Measurements from ENCODE around the gene GNA12.

Gene GNA12

DNA sequence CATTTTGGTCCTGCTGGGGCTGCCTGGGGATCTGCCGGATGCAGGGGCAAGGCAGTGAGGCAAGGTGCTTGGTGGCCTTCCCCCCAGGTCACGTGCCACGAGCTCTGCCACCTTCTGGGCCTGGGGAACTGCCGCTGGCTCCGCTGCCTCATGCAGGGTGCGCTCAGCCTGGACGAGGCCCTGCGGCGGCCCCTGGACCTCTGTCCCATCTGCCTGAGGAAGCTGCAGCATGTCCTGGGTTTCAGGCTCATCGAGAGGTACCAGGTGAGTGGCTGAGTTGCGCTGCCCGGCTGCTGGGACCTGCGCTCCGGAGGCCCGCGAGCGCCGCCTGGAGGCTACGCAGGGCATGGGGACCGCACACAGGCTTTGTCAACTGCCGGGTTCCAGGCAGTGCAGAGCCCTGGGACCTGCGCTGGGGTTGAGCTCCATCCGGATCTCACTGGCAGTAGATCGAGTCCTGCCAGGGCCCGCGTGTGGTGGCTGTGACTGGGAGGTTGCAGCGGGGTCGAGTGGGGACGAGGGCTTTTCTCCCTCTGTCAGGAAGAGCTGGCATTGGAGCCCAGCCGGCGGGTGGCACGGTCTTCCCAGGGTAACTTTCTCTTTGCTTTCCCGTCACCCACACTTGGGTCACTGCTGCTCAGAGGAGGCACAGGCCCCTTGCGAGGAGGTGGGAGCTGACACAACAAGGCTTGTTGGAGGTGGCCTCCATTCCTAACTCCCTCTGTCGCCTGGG, 134.4 kb downstream of the GNA12 start:
- H3K4me3 ChIP-seq (replicated peaks; ENCODE audit: insufficient read depth, low read length), result no peak overlapping the region
- no peaks in the 10 kb centered on the region for H3K27me3 ChIP-seq (ENCODE audit: insufficient read depth, poor library complexity, severe bottlenecking)
- DNase-seq (ENCODE audit: low read depth in 1 of 2, low spot score in 1 of 2), result peak; percentile 72 to 77

DNA sequence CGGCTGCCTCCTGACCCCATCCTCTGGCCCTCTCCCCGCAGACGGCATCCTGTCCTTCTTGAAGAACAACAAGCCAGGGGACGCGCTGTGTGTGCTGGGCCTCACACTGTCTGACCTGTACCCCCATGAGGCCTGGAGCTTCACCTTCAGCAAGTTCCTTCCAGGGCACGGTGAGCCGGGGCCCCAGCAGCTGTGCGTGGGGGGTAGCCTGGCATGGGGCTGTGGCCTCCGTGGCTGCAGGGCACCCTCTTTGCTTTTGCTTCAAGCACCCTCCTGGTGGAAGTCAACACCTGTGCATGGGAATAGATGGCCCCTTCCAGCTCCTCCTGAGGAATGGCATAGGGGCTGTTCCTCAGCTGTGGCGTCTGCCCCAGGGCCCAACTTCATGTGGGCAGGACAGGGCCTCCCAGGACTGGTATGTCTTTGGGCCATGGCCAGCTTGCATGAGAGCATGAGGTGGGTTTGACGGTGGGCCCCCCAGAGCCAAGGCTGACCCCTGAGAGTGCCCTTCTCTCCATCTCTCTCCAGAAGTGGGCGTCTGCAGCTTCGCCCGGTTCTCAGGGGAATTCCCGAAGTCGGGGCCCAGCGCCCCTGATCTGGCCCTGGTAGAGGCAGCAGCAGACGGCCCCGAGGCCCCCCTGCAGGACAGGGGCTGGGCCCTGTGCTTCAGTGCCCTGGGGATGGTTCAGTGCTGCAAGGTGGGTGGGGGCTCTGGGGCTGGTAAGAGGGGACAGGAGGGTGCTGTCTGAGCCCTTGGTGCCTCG, 135.4 kb downstream of the GNA12 start:
- no peak overlapping the region for H3K4me3 ChIP-seq (replicated peaks; ENCODE audit: insufficient read depth, low read length)
- DNase-seq (ENCODE audit: low read depth in 1 of 2, low spot score in 1 of 2), result no peak
- H3K27ac ChIP-seq (replicated peaks), result no peak overlapping the region
- TF ChIP-seq, protein P1, sequence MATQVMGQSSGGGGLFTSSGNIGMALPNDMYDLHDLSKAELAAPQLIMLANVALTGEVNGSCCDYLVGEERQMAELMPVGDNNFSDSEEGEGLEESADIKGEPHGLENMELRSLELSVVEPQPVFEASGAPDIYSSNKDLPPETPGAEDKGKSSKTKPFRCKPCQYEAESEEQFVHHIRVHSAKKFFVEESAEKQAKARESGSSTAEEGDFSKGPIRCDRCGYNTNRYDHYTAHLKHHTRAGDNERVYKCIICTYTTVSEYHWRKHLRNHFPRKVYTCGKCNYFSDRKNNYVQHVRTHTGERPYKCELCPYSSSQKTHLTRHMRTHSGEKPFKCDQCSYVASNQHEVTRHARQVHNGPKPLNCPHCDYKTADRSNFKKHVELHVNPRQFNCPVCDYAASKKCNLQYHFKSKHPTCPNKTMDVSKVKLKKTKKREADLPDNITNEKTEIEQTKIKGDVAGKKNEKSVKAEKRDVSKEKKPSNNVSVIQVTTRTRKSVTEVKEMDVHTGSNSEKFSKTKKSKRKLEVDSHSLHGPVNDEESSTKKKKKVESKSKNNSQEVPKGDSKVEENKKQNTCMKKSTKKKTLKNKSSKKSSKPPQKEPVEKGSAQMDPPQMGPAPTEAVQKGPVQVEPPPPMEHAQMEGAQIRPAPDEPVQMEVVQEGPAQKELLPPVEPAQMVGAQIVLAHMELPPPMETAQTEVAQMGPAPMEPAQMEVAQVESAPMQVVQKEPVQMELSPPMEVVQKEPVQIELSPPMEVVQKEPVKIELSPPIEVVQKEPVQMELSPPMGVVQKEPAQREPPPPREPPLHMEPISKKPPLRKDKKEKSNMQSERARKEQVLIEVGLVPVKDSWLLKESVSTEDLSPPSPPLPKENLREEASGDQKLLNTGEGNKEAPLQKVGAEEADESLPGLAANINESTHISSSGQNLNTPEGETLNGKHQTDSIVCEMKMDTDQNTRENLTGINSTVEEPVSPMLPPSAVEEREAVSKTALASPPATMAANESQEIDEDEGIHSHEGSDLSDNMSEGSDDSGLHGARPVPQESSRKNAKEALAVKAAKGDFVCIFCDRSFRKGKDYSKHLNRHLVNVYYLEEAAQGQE (IDR thresholded peaks at IDR 0.05; ENCODE audit: insufficient replicate concordance, low read depth), result no peak
- no peak for TF ChIP-seq GABPA (IDR thresholded peaks at IDR 0.05; ENCODE audit: low read depth)
- TF ChIP-seq POLR2AphosphoS5 (IDR thresholded peaks at IDR 0.05; ENCODE audit: low read depth), result no peak
- TF ChIP-seq, protein P2, sequence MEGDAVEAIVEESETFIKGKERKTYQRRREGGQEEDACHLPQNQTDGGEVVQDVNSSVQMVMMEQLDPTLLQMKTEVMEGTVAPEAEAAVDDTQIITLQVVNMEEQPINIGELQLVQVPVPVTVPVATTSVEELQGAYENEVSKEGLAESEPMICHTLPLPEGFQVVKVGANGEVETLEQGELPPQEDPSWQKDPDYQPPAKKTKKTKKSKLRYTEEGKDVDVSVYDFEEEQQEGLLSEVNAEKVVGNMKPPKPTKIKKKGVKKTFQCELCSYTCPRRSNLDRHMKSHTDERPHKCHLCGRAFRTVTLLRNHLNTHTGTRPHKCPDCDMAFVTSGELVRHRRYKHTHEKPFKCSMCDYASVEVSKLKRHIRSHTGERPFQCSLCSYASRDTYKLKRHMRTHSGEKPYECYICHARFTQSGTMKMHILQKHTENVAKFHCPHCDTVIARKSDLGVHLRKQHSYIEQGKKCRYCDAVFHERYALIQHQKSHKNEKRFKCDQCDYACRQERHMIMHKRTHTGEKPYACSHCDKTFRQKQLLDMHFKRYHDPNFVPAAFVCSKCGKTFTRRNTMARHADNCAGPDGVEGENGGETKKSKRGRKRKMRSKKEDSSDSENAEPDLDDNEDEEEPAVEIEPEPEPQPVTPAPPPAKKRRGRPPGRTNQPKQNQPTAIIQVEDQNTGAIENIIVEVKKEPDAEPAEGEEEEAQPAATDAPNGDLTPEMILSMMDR (IDR thresholded peaks at IDR 0.05; ENCODE audit: insufficient read depth, low read length), result no peak
- no peaks in the 10 kb centered on the region for H3K27me3 ChIP-seq (ENCODE audit: insufficient read depth, poor library complexity, severe bottlenecking)

More for the DNA sequence above, 134.4 kb downstream of the GNA12 start:
- TF ChIP-seq, protein P1 (IDR thresholded peaks at IDR 0.05; ENCODE audit: insufficient replicate concordance, low read depth), result no peak
- TF ChIP-seq, protein P2 (IDR thresholded peaks at IDR 0.05; ENCODE audit: insufficient read depth, low read length), result peak; percentile 98
- no peak overlapping the region for H3K27ac ChIP-seq (replicated peaks)

DNA sequence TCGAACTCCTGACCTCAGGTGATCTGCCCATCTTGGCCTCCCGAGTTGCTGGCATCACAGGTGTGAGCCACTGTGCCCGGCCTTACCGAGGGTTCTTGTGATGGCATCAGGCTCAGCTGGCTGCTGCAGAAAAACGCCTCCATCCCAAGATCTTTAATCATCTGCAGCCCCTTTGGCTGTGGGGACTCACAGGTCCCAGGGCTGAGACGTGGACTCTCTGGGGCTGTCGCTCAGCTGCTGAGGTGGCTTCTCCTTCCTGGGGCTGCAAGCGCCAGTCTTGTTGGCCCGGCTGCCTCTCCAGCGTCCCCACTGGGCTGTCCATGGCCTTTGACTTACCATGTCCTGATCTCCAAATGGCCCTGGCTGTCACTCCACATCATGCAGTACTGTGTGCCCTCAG, 136.1 kb downstream of the GNA12 start:
- Histone ChIP-seq H3K27ac (replicated peaks) (no peak overlapping the region), H3K4me3 (replicated peaks; ENCODE audit: insufficient read depth, low read length) (no peak overlapping the region), H3K27me3 (ENCODE audit: insufficient read depth, poor library complexity, severe bottlenecking) (no peaks in the 10 kb centered on the region)
- no peak for DNase-seq (ENCODE audit: low read depth in 1 of 2, low spot score in 1 of 2)
- TF ChIP-seq SPI1 (IDR thresholded peaks at IDR 0.05; ENCODE audit: borderline replicate concordance, low read depth), result no peak
- no peak for TF ChIP-seq POLR2AphosphoS5 (IDR thresholded peaks at IDR 0.05; ENCODE audit: low read depth)
- TF ChIP-seq, protein P2 (IDR thresholded peaks at IDR 0.05; ENCODE audit: insufficient read depth, low read length), result no peak
- TF ChIP-seq GABPA (IDR thresholded peaks at IDR 0.05; ENCODE audit: low read depth), result no peak
- TF ChIP-seq, protein P1 (IDR thresholded peaks at IDR 0.05; ENCODE audit: insufficient replicate concordance, low read depth), result no peak

All from HL-60 (cell line).